NCI-H2081 (cell line): Measurements from ENCODE around the gene CLEC18B.
"Not testable (repeated sequence)": the region's sequence is repeated elsewhere in the genome, so short reads cannot be mapped to it uniquely, and the experiment has no call there.

Experiments
- DNase-seq, 2 experiments: peaks; one replicate each; lab custom pipeline; 2025; lab: John Stamatoyannopoulos, UW

CLEC18B gene

DNA sequence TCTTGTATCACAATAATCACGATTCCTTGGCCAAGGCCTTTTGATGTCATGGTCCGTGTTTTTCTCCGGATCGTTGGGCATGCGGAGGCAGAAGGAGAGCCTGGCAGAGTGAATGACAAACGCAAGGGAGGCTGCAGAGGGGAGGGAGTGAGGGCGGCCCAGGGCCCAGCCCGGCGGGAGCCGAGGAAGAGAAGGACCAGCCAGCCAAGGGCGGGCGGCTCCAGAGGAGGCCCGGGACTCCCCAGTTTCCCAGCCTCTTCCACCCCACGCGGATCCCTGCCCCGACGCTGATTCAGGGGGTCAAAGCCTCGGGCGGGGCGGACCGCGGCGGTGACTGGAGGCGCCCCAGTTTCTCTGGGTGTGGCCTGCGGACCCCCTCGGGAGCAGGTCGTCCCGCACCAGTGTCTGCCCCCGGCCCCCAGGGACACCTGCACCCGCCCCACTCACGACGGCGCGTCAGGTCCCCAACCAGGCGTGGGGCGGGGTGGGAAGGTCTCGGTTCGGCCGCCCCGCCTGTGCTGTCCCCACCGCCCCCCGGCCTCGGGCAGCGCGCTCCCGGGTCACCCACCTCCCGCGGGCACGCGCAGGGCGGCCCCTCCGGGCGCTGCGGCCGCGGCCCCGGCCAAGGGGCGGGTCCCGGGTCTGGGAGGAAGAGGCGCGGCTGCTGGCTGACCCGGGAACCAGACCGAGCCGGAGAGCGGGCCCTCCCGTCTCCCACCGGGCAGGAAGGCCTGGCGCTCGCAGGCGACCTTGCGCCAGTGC lies 14.5 kb downstream of the CLEC18B start:
- not testable (repeated sequence) for DNase-seq

DNA sequence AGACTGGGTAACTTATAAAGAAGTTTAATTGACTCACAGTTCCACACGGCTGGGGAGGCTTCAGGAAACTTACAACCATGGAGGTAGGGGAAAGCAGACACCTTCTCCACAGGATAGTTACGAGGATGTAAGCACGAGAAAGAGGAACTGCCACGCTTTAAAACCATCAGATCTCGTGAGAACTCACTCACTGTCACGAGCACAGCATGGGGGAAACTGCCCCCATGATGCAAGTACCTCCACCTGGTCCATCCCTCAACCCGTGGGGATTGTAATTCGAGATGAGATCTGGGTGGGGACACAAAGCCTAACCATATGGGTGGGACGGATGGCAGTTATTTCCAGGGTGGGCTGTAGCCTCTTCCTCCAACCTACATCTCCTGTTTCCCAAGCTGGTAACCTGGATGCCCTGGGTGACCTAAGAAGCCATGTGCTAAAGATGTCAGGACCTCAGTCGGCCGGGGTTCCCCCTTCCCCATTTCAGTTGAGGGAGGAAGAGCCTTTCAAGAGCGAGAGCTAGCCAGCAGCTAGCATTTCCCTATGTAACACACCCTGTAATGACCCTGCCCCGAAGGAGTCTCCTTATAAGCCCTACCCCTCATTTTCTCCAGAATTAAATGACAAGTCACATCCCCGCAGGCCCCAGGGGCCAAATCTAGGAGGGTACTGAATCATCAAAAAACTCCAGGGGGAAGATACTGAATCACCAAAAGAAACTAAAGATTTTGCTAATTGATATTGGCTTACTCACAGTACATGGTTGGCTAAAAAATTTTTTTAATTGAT lies 16.9 kb downstream of the CLEC18B start:
- DNase-seq: not testable (repeated sequence)

DNA sequence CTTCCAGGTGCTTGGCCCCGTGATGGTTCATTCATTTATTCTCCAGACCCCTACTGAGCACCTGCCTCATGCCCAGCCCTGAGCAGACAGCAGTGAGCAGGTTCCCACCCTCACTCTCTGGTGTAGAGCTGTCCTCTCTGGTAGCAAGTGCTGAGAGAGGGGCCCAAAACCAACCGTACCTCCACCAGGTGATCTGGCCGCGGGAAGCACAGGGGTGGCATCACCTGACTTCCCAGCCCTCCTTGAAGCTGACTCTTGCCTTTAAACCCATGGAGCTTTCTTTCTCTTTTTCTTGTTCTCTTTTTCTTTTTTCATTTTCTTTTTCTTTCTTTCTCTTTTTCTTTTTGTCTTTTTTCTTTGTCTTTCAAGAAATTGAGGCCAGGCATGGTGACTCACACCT lies 21.0 kb downstream of the CLEC18B start:
- not testable (repeated sequence) for DNase-seq

DNA sequence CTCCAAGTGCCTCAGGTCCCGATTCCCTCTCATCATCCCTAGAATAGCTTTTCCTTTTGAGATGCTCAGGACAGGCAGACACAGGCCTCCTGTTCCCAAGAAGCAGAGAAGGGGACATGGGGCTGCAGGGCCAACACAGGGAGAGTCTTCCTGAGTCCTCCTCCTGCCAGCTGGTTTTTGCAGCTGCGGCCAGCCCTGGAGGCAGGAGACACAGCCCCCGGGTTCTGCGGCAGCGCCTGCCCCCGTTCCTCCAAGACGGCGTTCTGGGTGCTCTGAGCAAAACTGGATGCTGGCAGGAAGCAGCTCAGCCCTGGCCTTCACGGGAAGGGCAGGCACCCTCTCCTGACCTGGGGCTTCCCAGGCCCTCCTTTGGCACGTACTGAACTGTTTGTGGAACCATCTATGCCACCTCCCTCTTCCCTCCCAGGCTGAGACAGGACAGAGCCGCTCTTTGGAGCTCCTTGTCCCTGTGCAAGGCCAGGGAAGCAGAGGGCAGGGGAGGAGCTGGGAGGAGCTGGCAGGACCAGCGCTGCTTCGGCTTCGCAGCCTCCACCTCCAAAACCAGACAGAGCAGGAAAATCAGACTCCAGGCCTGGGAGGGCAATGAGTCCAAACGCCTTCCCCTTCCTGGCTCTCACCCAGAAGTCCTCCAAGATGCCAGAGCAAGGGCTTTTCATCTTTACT lies 22.9 kb downstream of the CLEC18B start:
- not testable (repeated sequence) for DNase-seq

DNA sequence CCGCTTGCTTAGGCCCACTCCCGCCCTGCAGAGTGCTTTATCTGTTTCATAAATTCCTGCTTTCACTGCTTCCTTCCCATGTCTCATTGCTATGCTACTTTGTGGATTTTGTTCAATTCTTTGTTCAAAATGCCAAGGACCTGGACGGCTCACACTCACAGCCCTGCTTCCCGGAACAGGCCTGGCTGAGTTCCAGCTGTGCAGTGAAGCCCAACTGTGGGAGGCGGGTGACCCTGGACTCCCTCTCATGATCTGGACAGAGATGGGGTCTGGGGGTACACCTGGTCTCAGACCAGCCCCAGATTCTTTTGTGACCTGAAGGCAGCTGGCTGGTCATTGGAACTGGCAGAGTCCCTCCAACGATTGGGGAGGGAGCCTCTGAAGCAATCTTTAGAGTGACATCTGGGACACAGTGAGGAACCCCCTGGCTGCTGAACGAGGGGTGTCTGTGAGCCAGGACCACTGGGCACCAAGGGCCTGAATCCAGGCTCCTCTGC lies 24.7 kb downstream of the CLEC18B start:
- not testable (repeated sequence) for DNase-seq

DNA sequence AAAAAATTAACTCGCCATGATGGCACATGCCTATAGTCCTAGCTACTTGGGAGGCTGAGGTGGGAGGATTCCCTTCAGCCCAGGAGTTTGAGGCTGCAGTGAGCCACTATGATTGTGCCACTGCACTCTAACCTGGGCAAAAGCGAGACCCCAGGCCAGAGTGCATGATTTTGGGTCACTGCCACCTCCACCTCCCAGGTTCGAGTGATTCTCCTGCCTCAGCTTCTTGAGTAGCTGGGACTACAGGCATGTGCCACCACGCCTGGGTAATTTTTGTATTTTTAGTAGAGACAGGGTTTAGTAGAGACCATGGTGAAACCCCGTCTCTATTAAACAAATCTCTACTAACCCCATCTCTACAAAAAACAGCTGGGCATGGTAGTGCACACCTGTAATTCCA lies 26.7 kb downstream of the CLEC18B start:
- not testable (repeated sequence) for DNase-seq

DNA sequence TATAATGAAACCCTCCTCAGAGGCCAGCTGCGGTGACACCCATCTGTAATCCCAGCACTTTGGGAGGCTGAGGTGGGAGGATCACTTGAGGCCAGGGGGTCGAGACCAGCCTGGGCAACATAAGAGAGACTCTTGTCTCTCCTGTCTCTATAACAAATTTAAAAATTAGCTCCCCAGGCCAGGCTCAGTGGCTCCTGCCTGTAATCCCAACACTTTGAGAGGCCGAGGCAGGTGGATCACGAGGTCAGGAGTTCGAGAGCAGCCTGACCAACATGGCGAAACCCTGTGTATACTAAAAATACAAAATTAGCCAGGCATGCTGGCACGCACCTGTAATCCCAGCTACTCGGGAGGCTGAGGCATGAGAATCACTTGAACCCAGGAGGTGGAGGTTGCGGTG lies 27.1 kb downstream of the CLEC18B start:
- not testable (repeated sequence) for DNase-seq

DNA sequence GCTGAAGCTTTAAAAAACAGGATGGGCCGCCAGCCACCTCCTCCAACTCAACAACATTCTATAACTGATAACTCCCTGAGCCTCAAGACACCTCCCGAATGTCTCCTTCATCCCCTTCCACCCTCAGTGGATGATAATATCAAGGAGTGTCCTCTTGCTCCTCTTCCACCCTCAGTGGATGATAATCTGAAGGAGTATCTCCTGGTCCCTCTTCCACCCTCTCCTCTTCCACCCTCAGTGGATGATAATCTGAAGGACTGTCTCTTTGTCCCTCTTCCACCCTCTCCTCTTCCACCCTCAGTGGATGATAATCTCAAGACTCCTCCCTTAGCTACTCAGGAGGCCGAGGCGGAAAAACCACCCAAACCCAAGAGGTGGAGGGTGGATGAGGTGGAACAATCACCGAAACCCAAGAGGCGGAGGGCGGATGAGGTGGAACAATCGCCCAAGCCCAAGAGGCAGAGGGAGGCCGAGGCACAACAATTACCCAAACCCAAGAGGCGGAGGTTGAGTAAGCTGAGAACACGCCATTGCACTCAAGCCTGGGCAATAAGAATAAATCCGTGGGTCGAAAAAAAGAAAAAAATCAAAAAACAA lies 29.7 kb downstream of the CLEC18B start:
- not testable (repeated sequence) for DNase-seq

DNA sequence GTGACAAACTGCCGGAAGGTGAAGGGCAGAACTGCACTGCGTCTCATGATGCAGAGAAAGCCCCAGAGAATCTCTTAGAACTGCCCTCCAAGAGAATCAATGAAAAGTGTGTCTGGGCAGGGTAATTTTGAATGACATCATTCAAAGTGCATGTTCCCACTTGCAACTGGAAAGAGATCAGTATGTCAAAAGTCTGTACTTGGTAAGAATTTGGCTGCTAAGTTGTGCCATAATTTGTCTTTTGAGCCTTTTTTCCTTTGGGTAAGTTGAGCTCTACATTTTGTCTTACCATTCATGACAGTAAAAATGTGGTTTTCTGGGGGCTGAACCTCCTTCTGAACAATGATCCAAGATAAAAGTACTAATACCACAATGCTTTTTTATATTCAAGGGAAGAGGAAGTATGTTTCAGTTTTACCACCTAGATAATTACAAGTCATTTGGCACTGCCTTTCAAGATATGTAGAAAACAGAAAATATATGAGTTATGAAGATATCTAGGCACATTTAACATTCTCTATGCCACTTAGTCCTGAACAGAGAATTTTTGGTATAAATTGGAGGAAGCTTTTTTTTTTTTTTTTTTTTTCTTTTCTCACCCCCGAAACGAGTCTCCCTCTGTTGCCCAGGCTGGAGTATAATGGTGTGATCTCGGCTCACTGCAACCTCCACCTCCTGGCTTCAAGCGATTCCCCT lies 38.8 kb downstream of the CLEC18B start:
- DNase-seq: not testable (repeated sequence)

DNA sequence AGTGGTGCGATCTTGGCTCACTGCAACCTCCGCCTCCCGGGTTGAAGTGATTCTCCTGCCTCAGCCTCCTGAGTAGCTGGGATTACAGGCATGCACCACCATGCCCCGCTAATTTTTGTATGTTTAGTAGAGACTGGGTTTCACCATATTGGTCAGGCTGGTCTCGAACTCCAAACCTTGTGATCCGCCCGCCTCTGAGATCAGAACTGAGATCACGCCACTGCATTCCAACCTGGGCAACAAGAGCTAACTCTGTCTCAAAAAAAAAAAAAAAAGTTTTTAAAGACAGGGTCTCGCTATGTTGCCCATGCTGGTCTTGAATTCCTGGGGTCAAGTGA lies 47.5 kb downstream of the CLEC18B start:
- DNase-seq: not testable (repeated sequence)

DNA sequence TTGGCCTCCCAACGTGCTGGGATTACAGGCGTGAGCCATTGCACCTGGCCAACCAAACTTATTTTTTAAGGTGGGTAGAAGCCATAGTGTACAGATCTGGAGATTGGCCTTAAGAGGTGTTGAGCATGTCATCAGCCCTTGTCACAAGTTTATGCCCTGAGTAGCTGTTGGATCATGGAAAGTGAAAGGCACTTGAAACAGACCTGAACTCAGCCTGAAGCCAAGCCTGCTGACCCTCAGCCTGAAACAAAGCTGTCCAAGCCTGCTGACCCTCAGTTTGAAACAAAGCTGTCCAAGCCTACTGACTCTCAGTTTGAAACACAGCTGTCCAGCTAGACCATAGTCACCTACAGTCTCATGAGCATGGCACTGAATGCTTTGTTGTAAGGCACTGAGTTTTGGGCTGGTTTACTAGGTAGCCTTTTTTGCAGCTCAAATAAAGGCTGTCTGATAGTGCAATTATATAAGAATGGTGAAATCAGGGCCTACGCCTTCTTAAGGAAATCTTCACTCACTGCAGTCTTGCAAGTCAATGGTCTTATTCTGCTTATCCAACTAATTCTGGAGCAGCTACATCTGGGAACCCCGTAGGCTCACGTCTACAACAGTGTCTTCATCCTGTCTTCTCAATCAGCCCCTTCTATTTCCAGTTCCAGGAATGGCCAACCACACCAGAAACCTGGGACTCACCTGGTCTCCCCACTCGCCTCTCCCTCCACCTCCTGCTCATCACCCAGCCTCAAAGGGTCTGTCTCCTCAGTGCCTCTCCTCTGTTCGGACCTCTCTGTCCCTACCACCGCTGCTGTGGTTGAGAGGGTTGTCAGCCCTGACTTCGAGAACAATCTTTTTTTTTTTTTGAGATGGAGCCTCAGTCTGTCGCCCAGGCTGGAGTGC lies 48.1 kb downstream of the CLEC18B start:
- no peak for DNase-seq

DNA sequence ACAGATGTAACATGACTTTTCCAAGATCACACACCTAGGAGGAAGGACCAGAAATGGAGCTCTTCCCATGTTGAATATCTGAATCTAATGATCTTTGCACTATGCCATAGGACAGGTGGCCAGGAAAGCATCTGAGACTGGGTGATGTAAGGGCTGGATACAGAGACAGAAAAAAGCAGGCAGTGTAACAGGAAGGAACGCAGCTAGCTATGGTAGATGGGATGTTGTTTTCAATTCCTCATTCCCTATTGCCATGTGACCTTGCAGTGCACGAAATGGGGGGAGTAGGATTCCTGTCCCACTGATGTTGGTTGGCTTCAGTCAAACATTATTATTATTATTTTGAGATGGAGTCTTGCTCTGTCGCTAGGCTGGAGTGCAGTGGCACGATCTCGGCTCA lies 48.9 kb downstream of the CLEC18B start:
- no peak for DNase-seq

DNA sequence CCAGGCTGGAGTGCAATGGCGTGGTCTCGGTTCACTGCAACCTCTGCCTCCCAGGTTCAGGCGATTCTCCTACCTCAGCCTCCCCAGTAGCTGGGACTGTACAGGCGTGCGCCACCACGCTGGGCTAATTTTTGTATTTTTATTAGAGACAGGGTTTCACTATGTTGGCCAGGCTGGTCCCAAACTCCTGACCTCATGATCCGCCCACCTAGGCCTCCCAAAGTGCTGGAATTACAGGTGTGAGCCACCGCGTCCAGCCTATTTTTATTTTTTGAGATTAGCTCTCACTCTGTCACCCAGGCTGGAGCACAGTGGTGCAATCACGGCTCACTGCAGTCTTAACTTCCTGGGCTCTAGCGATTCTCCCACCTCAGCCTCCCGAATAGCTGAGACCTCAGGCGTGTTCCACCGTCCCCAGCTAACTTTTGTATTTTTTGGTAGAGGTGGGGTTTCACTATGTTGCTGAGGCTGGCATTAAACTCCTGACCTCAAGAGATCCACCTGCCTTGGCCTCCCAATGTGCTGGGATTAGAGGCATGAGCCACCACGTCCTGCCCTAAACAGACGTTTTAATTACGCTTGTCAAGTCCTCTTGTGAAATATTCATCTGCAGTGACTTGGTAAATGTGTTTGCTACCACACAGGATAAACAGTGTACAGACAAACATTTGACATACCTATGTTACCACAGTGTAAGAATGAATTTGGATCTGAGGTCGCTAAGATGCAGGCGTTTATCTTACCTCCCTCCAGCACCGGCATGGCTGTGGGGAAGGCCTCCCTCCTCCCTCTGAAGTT lies 50.7 kb downstream of the CLEC18B start:
- DNase-seq: not testable (repeated sequence)

DNA sequence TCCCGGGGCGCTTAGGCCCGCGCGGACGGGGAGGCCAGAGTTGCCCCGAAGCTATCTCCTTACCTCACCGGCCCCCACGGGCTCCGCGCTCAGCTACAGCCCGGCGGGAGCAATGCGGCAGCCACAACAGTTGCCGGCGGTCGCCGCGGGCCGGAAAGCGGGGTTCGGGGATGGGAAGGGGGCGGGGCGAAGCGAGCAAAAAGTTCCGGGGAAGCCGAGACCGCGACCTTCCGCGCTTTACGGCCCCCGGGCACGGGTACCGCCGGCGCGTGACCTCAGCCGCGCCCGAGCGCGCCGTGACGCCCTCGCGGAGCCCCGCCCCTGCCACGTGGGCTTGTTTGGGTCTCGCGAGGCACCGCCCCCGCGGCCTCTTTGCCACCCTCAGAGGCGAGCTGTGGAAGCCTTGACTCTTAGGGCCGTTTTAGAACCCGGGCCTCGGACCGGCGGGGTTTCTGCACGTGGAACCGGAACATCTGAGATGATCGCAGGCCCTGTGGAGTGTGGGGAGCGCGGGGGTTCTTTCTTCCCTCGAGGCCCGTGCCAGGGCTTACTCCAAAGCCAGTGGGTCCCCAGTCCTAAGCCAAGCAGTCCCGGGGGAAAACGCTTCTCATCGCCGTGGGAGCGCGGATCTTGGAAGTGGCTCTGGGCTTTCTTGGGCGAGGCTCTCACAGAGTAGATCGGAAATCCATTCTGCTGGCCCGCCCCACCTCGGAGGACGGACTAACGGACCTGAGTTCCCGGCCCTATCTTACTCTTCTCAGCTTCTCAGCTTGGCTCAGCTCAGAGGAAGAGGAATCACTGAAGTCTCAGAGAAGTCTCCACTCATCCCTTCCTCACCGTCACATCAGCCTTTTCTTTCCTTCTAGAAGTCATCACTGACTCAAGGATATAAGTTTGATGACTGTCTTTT lies 53.0 kb downstream of the CLEC18B start:
- DNase-seq: peak; percentile 63 to 84

DNA sequence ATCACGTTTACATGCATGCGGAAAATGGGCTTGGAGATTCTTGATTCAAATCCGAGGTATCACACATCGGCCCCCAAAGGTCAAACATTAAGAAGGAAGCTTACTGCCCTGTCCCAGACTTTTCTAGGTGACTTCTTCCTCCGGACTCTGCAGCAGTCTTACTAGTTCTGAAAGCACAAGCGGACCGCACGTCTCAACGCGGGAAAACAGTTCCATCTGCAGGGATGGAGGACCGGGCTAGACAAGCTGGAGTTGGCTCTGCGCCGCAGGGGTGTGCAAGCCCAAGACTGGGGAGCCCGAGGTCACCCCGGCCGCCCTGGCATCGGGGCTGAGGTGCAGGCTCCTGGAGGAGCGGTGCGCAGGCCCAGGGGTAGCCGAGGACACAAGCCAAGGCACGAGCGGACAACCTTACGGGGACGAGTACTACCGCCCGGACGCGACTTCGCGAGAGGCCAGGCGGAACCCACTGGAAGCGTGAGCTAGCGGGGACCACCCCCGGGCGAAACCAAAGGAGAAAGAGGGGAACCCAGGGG lies 53.7 kb downstream of the CLEC18B start:
- peak in 1 of 2 experiments; percentile 20 for DNase-seq

DNA sequence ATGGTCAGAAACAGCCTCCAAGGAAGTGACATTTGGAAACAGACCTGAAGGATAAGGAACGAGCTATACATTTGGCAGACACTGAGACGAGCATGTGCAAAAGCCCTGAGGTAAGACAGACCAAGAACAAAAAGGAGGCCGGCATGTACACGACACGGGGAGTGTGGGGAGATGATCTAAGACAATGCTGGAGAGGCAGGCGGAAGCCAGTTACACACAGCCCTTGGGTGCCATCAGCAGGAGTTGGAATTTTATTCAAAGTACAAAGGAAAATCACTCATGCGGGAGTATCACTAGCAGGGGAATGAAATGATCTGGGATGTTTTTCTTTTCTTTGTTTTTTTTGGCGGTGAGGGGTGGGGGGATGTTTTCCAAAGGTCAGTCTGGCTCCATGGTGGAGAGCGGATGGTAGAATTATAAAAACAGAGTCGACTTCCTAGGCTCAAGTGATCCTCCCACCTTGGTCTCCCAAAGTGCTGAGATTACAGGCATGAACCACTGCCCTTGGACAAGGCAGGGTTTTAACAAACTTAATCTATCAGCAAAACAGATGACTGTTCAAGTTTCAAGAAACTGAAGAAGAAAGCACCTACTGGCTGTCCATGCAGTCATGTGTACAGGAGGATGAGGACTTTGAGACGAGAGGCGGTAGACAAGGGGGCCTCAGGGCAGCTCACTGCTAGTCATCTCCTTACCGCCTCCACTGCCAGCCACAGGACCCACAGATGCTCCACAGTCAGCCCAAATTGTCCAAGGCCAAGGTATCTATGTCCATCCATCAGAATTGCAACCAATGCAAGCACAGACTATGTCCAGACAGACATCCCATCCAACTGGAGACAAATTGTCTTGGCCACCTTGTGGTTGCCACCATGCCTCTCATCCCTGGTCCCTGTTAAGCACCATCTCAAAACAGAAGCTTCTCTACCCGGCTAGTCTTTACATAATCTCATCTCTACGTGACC lies 59.4 kb downstream of the CLEC18B start:
- DNase-seq: not testable (repeated sequence)
